HepG2 (cell line): ENCODE results near the gene RNASE8.

Experiments used
- POLR2A ChIP-seq, 2 experiments: IDR thresholded peaks; 2 replicates each; pipeline ENCODE4 v1.6.1; 2011; ENCODE audit warnings: low read depth in 2 of 2, low read length in 2 of 2, mild to moderate bottlenecking in 1 of 2, moderate library complexity in 1 of 2; ENCODE audit not compliant: insufficient read depth in 1 of 2
- SYNCRIP ChIP-seq: fragments of 200-400 bp; formaldehyde crosslinking; IDR thresholded peaks from 2 replicates; pipeline ENCODE4 v1.6.1; 2018; ENCODE audit warnings: mild to moderate bottlenecking, low read depth, low read length; ENCODE audit not compliant: insufficient read depth

DNA sequence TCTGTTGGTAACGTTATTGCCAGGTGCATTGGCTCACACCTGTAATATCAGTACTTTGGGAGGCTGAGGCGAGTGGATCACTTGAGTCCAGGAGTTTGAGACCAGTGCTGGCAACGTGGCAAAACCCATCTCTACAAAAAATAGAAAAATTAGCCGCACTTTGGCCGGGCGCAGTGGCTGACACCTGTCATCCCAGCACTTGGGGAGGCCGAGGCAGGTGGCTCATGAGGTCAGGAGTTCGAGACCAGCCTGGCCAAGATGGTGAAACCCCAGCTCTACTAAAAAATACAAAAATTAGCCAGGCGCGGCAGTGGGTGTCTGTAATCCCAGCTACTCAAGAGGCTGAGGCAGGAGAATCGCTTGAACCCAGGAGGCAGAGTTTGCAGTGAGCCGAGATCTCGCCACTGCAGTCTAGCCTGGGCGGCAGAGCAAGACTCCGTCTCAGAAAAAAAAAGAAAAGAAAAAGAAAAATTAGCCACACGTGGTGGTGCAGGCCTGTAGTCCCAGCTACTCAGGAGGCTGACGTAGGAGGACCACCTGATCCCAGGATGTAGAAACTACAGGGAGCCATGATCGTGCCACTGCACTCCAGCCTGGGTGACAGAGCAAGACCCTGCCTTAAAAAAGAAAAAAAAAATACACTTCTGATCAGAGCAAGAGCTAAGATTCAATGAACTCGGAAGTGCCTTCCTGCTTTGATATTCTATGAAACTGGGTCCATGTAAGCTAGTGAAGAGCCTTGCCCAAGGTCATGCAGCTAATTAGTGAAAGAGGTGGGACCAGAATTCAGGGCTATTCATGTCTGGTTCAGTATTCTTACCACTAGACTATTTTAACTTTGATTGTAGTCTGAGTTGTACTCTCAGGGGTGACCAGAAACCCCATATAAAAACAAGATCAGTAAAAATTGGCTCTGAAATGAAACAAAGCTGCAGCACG lies 4.2 kb upstream of the RNASE8 start:
- TF ChIP-seq SYNCRIP (no peak), POLR2A (IDR thresholded peaks at IDR 0.05; ENCODE audit: insufficient read depth in 1 of 2, low read depth in 2 of 2, low read length in 2 of 2) (no peak)
